HFFc6 (cell line): Measurements from ENCODE around the gene RPS27L. TPM values are rescaled to one million over a fixed set of nuclear protein-coding genes. Genes with fewer than 3 reads are reported as not detected.

ENCODE experiments used
- DNase-seq: peaks from one replicate; pipeline ENCODE4 v3.0.0-alpha.2; 2018
- H3K27ac Mint-ChIP-seq: 2 replicates; pipeline ENCODE4 v1.8.0; 2020; ENCODE audit warnings: mild to moderate bottlenecking, mixed read lengths
- H3K27me3 Mint-ChIP-seq: 2 replicates; pipeline ENCODE4 v1.8.0; 2021; ENCODE audit warnings: mild to moderate bottlenecking, moderate library complexity, mixed read lengths; ENCODE audit not compliant: insufficient read depth
- H3K36me3 Mint-ChIP-seq: 2 replicates; pipeline ENCODE4 v1.8.0; 2021; ENCODE audit warnings: low read depth, mixed read lengths
- H3K4me1 Mint-ChIP-seq: 2 replicates; pipeline ENCODE4 v1.8.0; 2020; ENCODE audit warnings: low read depth, mixed read lengths
- H3K4me3 Mint-ChIP-seq: 2 replicates; pipeline ENCODE4 v1.8.0; 2020; ENCODE audit warnings: mild to moderate bottlenecking, moderate library complexity, mixed read lengths
- H3K9me3 Mint-ChIP-seq: 2 replicates; pipeline ENCODE4 v1.8.0; 2020; ENCODE audit warnings: mild to moderate bottlenecking, mixed read lengths
- total RNA-seq, 6 experiments: library from RNA; stranded (reverse); fragmentation: NEBNext Ultra II Directional; extraction: Animal tissue kit (Norgen Biotek cat#: 25700); gene quantifications; 2 replicates in 1 of 6; 3 replicates in 5 of 6; pipeline ENCODE4 v1.2.3, GENCODE V29; 2021
- TF ChIP-seq, protein P1 (sequence below): fragments of 200-600 bp; sonication (generic); IDR thresholded peaks from 2 replicates; pipeline ENCODE4 v1.5.0; 2021; ENCODE audit warnings: antibody characterized with exemption, mild to moderate bottlenecking

Gene RPS27L
- total RNA-seq, 6 experiments from 2014 or later = 422 to 573 (median 537) TPM

DNA sequence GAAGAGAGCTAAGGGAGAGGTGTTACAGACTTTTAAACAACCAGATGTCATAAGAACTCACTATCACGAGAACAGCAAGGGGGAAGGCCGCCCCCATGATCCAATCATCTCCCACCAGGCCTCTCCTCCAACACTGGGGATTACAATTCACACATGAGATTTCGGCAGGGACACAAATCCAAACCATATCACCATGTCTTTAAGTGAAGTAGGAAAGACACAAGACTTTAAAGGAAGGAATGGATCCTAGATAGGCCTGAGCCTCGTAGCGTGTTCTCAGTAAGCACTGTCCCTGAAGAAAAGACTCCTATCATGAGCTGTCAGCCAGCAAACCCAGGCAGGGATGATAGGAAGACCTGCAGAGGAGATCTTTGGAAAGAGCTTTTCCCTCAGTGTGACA, 15.1 kb upstream of the RPS27L start:
- Mint-ChIP-seq H3K36me3 (no peaks in the 10 kb centered on the region), H3K9me3 (no peaks in the 10 kb centered on the region), H3K27me3 (peaks cover 2% of the 10 kb centered on the region; the same call in 1 of the 2 replicates), H3K4me1 (peaks cover 19% of the 10 kb centered on the region), H3K4me3 (no peak overlapping the region), H3K27ac (no peak overlapping the region)
- TF ChIP-seq, protein P1, sequence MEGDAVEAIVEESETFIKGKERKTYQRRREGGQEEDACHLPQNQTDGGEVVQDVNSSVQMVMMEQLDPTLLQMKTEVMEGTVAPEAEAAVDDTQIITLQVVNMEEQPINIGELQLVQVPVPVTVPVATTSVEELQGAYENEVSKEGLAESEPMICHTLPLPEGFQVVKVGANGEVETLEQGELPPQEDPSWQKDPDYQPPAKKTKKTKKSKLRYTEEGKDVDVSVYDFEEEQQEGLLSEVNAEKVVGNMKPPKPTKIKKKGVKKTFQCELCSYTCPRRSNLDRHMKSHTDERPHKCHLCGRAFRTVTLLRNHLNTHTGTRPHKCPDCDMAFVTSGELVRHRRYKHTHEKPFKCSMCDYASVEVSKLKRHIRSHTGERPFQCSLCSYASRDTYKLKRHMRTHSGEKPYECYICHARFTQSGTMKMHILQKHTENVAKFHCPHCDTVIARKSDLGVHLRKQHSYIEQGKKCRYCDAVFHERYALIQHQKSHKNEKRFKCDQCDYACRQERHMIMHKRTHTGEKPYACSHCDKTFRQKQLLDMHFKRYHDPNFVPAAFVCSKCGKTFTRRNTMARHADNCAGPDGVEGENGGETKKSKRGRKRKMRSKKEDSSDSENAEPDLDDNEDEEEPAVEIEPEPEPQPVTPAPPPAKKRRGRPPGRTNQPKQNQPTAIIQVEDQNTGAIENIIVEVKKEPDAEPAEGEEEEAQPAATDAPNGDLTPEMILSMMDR = no peak
- no peak for DNase-seq

DNA sequence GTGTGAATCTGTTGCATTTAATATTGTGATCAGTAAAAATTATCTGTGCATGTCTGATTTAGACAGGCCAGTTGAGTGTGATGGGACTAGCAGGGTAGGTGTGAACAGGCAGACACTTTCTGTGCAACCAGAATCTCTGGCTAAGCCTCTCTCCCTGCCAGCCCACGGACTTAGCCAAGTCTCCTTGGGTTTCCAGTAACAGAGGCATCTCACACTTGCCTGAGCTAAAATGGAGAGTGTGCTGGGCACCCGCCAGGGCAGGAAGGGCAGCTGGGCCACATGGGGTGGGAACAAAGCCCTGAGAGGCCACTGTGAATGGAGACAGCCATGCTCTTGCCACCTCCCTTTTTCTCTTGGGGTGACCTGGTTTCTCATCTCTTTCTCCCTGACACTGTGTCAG, 12.5 kb upstream of the RPS27L start:
- TF ChIP-seq, protein P1 = no peak
- DNase-seq = no peak
- Mint-ChIP-seq H3K27me3 (peaks cover 2% of the 10 kb centered on the region), H3K9me3 (no peaks in the 10 kb centered on the region), H3K27ac (no peak overlapping the region), H3K36me3 (no peaks in the 10 kb centered on the region), H3K4me3 (no peak overlapping the region), H3K4me1 (peaks cover 18% of the 10 kb centered on the region)

DNA sequence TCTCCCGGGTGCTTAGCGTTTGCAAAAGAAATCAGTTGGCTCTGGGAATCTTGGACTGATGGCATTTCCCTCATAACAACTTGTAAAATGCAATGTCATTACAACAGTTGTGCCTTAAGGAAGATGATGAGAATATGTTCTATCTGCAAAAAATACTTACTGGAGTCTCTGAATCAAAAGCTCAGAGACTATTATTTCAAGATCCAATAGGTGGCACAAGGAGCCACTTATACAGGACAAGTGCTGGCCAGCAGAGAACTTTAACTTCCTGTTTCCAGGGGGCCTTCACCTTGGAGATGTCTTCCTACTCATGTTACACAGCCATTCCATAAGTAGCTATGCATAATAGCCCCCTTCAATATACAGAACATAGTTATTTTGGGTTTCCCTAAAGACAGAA, 8.9 kb upstream of the RPS27L start:
- TF ChIP-seq, protein P1 = peak; percentile 45
- Mint-ChIP-seq H3K9me3 (no peaks in the 10 kb centered on the region), H3K4me3 (no peak overlapping the region), H3K27ac (no peak overlapping the region), H3K4me1 (peaks cover 18% of the 10 kb centered on the region), H3K36me3 (no peaks in the 10 kb centered on the region), H3K27me3 (peaks cover 2% of the 10 kb centered on the region)
- peak; percentile 35 for DNase-seq

DNA sequence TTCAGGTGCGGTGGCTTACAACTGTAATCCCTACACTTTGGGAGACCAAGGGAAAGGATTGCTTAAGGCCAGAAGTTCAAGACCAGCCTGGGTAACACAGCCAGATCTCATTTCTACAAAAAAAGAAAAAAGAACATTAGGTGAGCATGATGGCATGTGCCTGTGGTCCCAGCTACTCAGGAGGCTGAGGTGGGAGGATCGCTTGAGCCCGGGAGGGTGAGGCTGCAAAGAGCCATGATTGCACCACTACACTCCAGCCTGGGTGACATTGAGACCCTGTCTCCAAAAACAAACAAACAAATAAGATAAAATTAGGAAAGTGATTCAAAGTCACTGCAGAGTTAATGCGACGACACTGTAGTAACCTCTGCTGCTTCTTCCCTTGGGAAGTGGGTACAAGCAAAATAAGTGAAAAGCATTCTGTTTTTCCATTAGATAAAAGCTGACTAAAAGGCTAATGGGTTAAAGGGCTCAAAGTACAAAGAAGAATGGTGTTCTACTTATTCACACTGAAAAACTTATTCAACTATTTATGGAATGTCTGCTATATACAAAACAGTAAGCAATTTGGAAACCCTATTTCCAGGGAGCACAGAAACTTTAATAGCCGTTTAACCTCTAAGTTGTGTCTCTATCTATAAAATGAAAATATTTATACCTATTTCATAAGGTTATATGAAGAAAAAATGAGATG, 8.0 kb upstream of the RPS27L start:
- Mint-ChIP-seq H3K4me1 (peaks cover 18% of the 10 kb centered on the region), H3K36me3 (no peaks in the 10 kb centered on the region), H3K27me3 (peaks cover 2% of the 10 kb centered on the region), H3K9me3 (no peaks in the 10 kb centered on the region), H3K4me3 (no peak overlapping the region), H3K27ac (no peak overlapping the region)
- DNase-seq = no peak
- TF ChIP-seq, protein P1 = no peak

DNA sequence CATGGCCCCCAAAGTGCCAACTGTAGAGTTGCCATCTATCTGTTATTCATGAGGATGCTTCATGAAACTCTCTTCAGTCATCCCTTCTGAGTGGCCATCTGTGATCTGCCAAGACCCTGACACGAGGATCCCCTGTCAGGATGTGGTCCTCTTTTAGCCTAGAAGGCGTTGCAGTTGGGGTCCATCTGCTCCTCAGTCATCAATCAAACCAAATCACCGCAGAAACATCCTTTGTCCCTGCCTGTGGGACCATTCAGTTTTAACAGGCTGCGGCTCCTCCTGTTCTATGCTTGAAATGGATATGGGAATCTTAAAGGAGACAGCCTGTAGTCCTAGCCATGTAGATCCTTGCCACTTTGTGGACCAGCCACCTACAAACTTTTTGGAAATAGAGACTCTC, 5.9 kb upstream of the RPS27L start:
- H3K9me3 Mint-ChIP-seq = no peaks in the 10 kb centered on the region
- TF ChIP-seq, protein P1 = no peak
- H3K27ac Mint-ChIP-seq = no peak overlapping the region
- H3K36me3 Mint-ChIP-seq = no peaks in the 10 kb centered on the region
- no peak overlapping the region for H3K4me3 Mint-ChIP-seq
- H3K27me3 Mint-ChIP-seq = no peaks in the 10 kb centered on the region; the same call in 1 of the 2 replicates
- peaks cover 26% of the 10 kb centered on the region for H3K4me1 Mint-ChIP-seq
- DNase-seq = no peak
